H1 (cell line): ENCODE results near the gene SERTAD2. TPM values are rescaled to one million over a fixed set of nuclear protein-coding genes. Genes with fewer than 3 reads are reported as not detected.

Experiments used
- TAF1 ChIP-seq: IDR thresholded peaks from 2 replicates; pipeline ENCODE4 v1.6.1; 2011; ENCODE audit warnings: mild to moderate bottlenecking, low read depth, low read length
- TCF12 ChIP-seq: IDR thresholded peaks from 2 replicates; pipeline ENCODE4 v1.6.1; 2011; ENCODE audit warnings: low read depth, mild to moderate bottlenecking, low read length
- polyA plus RNA-seq, 7 experiments: library from polyadenylated mRNA; depleted of rRNA in 3 of 7; stranded (reverse) in 5 of 7; unstranded in 2 of 7; fragments of >200 nt in 5 of 7; fragments of 200-250 nt in 2 of 7; gene quantifications; 1 replicate in 5 of 7; 2 replicates in 1 of 7; 4 replicates in 1 of 7; pipeline versions ENCODE4 v1.2.1 to v1.2.3, GENCODE V29; 2011 to 2013; ENCODE audit warnings: missing spikeins in 2 of 7, mixed read lengths in 2 of 7
- total RNA-seq: library from RNA; stranded (reverse); fragmentation: NEBNext Ultra II Directional; extraction: Animal tissue kit (Norgen Biotek cat#: 25700); gene quantifications from 2 replicates; pipeline ENCODE4 v1.2.1, GENCODE V29; 2021

SERTAD2 gene
- total and polyA plus RNA-seq, 2 of the 8 experiments (the other 6 are each of a cell fraction or from before 2014, with no cell fraction given): 2.9 to 4.5 TPM

- TF ChIP-seq TCF12: no peak
- TF ChIP-seq TAF1: no peak
- TF ChIP-seq, all 59 proteins: peak for 0
These were observed 25.3 kb upstream of the SERTAD2 start (continued) for GRCh38 chr2:64678771-64679590.
